Panc1 (cell line): ENCODE measurements around the gene SLC22A12. TPM values are rescaled to one million over a fixed set of nuclear protein-coding genes. Genes with fewer than 3 reads are reported as not detected.

Source experiments
- ATAC-seq: fragments of 200-7000 bp; cut with Tn5 transposase; 2 replicates; pipeline ENCODE4 v1.9.1; 2020; ENCODE audit warnings: mild to moderate bottlenecking, moderate library complexity
- BruUV-seq: library from RNA; stranded (reverse); fragments of 400-500 nt; replicated peaks from 2 replicates; lab custom pipeline; 2021; lab: Mats Ljungman, UMichigan
- CTCF ChIA-PET: fragments of 300-600 bp; sonication (Branson Sonifier 250); formaldehyde crosslinking; loops from one replicate; lab custom pipeline; 2022; ENCODE audit warnings: antibody characterized with exemption; lab: Charles Lee
- POLR2A ChIA-PET: fragments of 300-600 bp; sonication (Branson Sonifier 250); formaldehyde crosslinking; loops from one replicate; lab custom pipeline; 2022; ENCODE audit warnings: antibody characterized with exemption; lab: Charles Lee
- DNase-seq: peaks from one replicate; pipeline ENCODE4 v3.0.0-alpha.2; 2010; ENCODE audit warnings: low read depth, low spot score
- H3K27ac ChIP-seq: 2 replicates; pipeline ENCODE4 v1.5.1; 2011; ENCODE audit warnings: mild to moderate bottlenecking, low read length, inconsistent platforms
- H3K27me3 ChIP-seq: fragments of 200-500 bp; sonication (Bioruptor generic); 2 replicates; pipeline ENCODE4 v1.6.0; 2014; ENCODE audit warnings: low read length, inconsistent platforms; ENCODE audit not compliant: control insufficient read depth, insufficient read depth
- H3K36me3 ChIP-seq: fragments of 200-500 bp; sonication (Bioruptor generic); 2 replicates; pipeline ENCODE4 v1.5.1; 2014; ENCODE audit warnings: inconsistent platforms, mild to moderate bottlenecking, low read length, moderate library complexity; ENCODE audit not compliant: control insufficient read depth, insufficient read depth
- H3K4me1 ChIP-seq: 2 replicates; pipeline ENCODE4 v1.5.1; 2011; ENCODE audit warnings: inconsistent platforms, mild to moderate bottlenecking, low read length, moderate library complexity; ENCODE audit not compliant: control insufficient read depth, insufficient read depth
- H3K4me3 ChIP-seq, 2 experiments: 2 replicates each; pipeline ENCODE4 v1.5.1; 2011 to 2012; ENCODE audit warnings: low read depth in 2 of 2, low read length in 2 of 2, mild to moderate bottlenecking in 2 of 2, inconsistent platforms in 1 of 2, moderate library complexity in 1 of 2
- H3K9me3 ChIP-seq: fragments of 200-500 bp; sonication (Bioruptor generic); 2 replicates; pipeline ENCODE4 v1.5.1; 2014; ENCODE audit warnings: low read depth, mild to moderate bottlenecking, inconsistent platforms, low read length, moderate library complexity; ENCODE audit not compliant: control insufficient read depth, insufficient read depth
- POLR2AphosphoS5 ChIP-seq: IDR thresholded peaks from 2 replicates; pipeline ENCODE4 v1.6.1; 2012; ENCODE audit warnings: mild to moderate bottlenecking, low read depth, low read length, moderate library complexity
- SIN3A ChIP-seq: IDR thresholded peaks from 2 replicates; pipeline ENCODE4 v1.6.1; 2012; ENCODE audit warnings: low read depth, mild to moderate bottlenecking, low read length, moderate library complexity, borderline replicate concordance; ENCODE audit not compliant: insufficient read depth
- TCF7L2 ChIP-seq: IDR thresholded peaks from 2 replicates; pipeline ENCODE4 v1.6.1; 2011; ENCODE audit warnings: mild to moderate bottlenecking, low read depth, low read length, inconsistent platforms
- in situ Hi-C: cut with HindIII; loops from 2 replicates; pipeline ENCODE4 v1.10.0; 2016; ENCODE audit warnings: low sequenced_read_pairs, low pct_unique_long_range_greater_than_20kb
- intact Hi-C: fragments of 100-400 bp; cut with micrococcal nuclease; formaldehyde crosslinking; loops from one replicate; pipeline ENCODE4 v1.10.0; 2022; ENCODE audit not compliant: unreplicated experiment
- total RNA-seq: library from RNA; stranded (reverse); gene quantifications from one replicate; pipeline ENCODE4 v1.2.1, GENCODE V29; 2021; ENCODE audit not compliant: unreplicated experiment
- TF ChIP-seq, protein P1 (sequence below), 2 experiments: IDR thresholded peaks; 2 replicates each; pipeline ENCODE4 v1.6.1; 2011 to 2012; ENCODE audit warnings: low read depth in 2 of 2, control low read depth in 1 of 2, low read length in 1 of 2, mild to moderate bottlenecking in 1 of 2, moderate library complexity in 1 of 2; ENCODE audit not compliant: insufficient read depth in 1 of 2
- TF ChIP-seq, protein P2 (sequence below): fragments of 450-650 bp; IDR thresholded peaks from 2 replicates; pipeline ENCODE4 v1.5.1; 2017; ENCODE audit warnings: mild to moderate bottlenecking

Gene SLC22A12
- total RNA-seq, 1 experiment from 2014 or later, result not detected

GRCh38 chr11:64642418-64642735 is 51.4 kb downstream of the SLC22A12 start:
- ATAC-seq (no peak), DNase-seq (no peak)
- BruUV-seq, result no TSS peak
- ChIA-PET POLR2A (no interaction called here), CTCF (no interaction called here)
- Histone ChIP-seq H3K27ac (no peak overlapping the region), H3K4me3 (no peak overlapping the region; a peak in 1 of 4 replicates), H3K36me3 (no peaks in the 10 kb centered on the region), H3K27me3 (peaks cover 25% of the 10 kb centered on the region), H3K9me3 (no peaks in the 10 kb centered on the region), H3K4me1 (no peaks in the 10 kb centered on the region)
- in situ Hi-C loops (no loop called here), intact Hi-C loops (no loop called here)
- TF ChIP-seq, protein P1, sequence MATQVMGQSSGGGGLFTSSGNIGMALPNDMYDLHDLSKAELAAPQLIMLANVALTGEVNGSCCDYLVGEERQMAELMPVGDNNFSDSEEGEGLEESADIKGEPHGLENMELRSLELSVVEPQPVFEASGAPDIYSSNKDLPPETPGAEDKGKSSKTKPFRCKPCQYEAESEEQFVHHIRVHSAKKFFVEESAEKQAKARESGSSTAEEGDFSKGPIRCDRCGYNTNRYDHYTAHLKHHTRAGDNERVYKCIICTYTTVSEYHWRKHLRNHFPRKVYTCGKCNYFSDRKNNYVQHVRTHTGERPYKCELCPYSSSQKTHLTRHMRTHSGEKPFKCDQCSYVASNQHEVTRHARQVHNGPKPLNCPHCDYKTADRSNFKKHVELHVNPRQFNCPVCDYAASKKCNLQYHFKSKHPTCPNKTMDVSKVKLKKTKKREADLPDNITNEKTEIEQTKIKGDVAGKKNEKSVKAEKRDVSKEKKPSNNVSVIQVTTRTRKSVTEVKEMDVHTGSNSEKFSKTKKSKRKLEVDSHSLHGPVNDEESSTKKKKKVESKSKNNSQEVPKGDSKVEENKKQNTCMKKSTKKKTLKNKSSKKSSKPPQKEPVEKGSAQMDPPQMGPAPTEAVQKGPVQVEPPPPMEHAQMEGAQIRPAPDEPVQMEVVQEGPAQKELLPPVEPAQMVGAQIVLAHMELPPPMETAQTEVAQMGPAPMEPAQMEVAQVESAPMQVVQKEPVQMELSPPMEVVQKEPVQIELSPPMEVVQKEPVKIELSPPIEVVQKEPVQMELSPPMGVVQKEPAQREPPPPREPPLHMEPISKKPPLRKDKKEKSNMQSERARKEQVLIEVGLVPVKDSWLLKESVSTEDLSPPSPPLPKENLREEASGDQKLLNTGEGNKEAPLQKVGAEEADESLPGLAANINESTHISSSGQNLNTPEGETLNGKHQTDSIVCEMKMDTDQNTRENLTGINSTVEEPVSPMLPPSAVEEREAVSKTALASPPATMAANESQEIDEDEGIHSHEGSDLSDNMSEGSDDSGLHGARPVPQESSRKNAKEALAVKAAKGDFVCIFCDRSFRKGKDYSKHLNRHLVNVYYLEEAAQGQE (IDR thresholded peaks at IDR 0.05; ENCODE audit: insufficient read depth in 1 of 2, low read depth in 2 of 2, low read length in 1 of 2), result no peak
- TF ChIP-seq SIN3A (no peak), TCF7L2 (no peak), POLR2AphosphoS5 (no peak)
- TF ChIP-seq, protein P2, sequence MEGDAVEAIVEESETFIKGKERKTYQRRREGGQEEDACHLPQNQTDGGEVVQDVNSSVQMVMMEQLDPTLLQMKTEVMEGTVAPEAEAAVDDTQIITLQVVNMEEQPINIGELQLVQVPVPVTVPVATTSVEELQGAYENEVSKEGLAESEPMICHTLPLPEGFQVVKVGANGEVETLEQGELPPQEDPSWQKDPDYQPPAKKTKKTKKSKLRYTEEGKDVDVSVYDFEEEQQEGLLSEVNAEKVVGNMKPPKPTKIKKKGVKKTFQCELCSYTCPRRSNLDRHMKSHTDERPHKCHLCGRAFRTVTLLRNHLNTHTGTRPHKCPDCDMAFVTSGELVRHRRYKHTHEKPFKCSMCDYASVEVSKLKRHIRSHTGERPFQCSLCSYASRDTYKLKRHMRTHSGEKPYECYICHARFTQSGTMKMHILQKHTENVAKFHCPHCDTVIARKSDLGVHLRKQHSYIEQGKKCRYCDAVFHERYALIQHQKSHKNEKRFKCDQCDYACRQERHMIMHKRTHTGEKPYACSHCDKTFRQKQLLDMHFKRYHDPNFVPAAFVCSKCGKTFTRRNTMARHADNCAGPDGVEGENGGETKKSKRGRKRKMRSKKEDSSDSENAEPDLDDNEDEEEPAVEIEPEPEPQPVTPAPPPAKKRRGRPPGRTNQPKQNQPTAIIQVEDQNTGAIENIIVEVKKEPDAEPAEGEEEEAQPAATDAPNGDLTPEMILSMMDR, result no peak

- peaks cover 25% of the 10 kb centered on the region for H3K27me3 ChIP-seq
- in situ Hi-C loops, result no loop called here
- H3K4me3 ChIP-seq, result no peak overlapping the region; a peak in 1 of 4 replicates
- POLR2A ChIA-PET, result no interaction called here
- DNase-seq, result no peak
- no peaks in the 10 kb centered on the region for H3K4me1 ChIP-seq
- no peaks in the 10 kb centered on the region for H3K9me3 ChIP-seq
- intact Hi-C loops, result no loop called here
- no peak for ATAC-seq
- CTCF ChIA-PET, result interaction anchor here (0.7 kb wide), 1 partner anchor 194 kb away, joined by 10 read pairs; no protein-coding TSS in a partner anchor
- no peaks in the 10 kb centered on the region for H3K36me3 ChIP-seq
- no peak overlapping the region for H3K27ac ChIP-seq
- BruUV-seq, result no TSS peak
- no peak for TF ChIP-seq POLR2AphosphoS5
- TF ChIP-seq, protein P2, result no peak
- TF ChIP-seq, protein P1 (IDR thresholded peaks at IDR 0.05; ENCODE audit: insufficient read depth in 1 of 2, low read depth in 2 of 2, low read length in 1 of 2), result no peak
- TF ChIP-seq TCF7L2, result no peak
- TF ChIP-seq SIN3A, result no peak
Observed at GRCh38 chr11:64642871-64643255, 51.8 kb downstream of the SLC22A12 start.
